HAP-1 (cell line): ENCODE measurements around the gene CENPA.
"Not testable (repeated sequence)": the region's sequence is repeated elsewhere in the genome, so short reads cannot be mapped to it uniquely, and the experiment has no call there.

Experiments used
- DNase-seq, 2 experiments: peaks; one replicate each; pipeline ENCODE4 v3.0.0-alpha.2; 2016 to 2020; ENCODE audit warnings: low spot score in 2 of 2
- H3K27me3 ChIP-seq: fragments of 250-450 bp; sonication (Bioruptor Pico); 2 replicates; pipeline ENCODE4 v1.5.1; 2020; ENCODE audit warnings: low read depth, mild to moderate bottlenecking, moderate library complexity
- H3K36me3 ChIP-seq: fragments of 250-450 bp; sonication (Bioruptor Pico); replicated peaks from 2 replicates; pipeline ENCODE4 v1.5.1; 2020; ENCODE audit warnings: mild to moderate bottlenecking
- H3K4me1 ChIP-seq: fragments of 250-450 bp; sonication (Bioruptor Pico); 2 replicates; pipeline ENCODE4 v1.5.1; 2020; ENCODE audit warnings: mild to moderate bottlenecking
- H3K4me3 ChIP-seq: fragments of 250-450 bp; sonication (Bioruptor Pico); 2 replicates; pipeline ENCODE4 v1.5.1; 2020; ENCODE audit warnings: mild to moderate bottlenecking, moderate library complexity
- H3K9me3 ChIP-seq: fragments of 250-450 bp; sonication (Bioruptor Pico); 2 replicates; pipeline ENCODE4 v1.5.1; 2020; ENCODE audit warnings: mild to moderate bottlenecking, moderate library complexity
- in situ Hi-C: fragments of 300-500 bp; cut with MboI; formaldehyde crosslinking; loops from 3 replicates; pipeline ENCODE4 v1.14.3; 2020; ENCODE audit warnings: low sequenced_read_pairs, inconsistent platforms, mixed read lengths

CENPA gene

GRCh38 chr2:26752656-26753055 lies 33.2 kb upstream of the CENPA start:
- no peaks in the 10 kb centered on the region for H3K27me3 ChIP-seq
- H3K36me3 ChIP-seq, result no peaks in the 10 kb centered on the region
- in situ Hi-C loops, result no loop called here
- no peak for DNase-seq
- peaks cover 13% of the 10 kb centered on the region for H3K4me1 ChIP-seq
- H3K9me3 ChIP-seq, result no peaks in the 10 kb centered on the region; the same call in 1 of the 2 replicates
- H3K4me3 ChIP-seq, result no peak overlapping the region

GRCh38 chr2:26754539-26754938 lies 31.3 kb upstream of the CENPA start:
- no peaks in the 10 kb centered on the region for H3K27me3 ChIP-seq
- in situ Hi-C loops, result no loop called here
- H3K9me3 ChIP-seq, result no peaks in the 10 kb centered on the region; the same call in 1 of the 2 replicates
- no peak overlapping the region for H3K4me3 ChIP-seq
- no peaks in the 10 kb centered on the region for H3K36me3 ChIP-seq
- H3K4me1 ChIP-seq, result peaks cover 21% of the 10 kb centered on the region
- DNase-seq, result no peak

- in situ Hi-C loops, result no loop called here
- Histone ChIP-seq H3K27me3 (no peaks in the 10 kb centered on the region), H3K4me3 (no peak overlapping the region), H3K4me1 (peaks cover 17% of the 10 kb centered on the region), H3K9me3 (no peaks in the 10 kb centered on the region; the same call in 1 of the 2 replicates), H3K36me3 (no peaks in the 10 kb centered on the region)
- DNase-seq, result no peak
Measured at GRCh38 chr2:26754972-26755670, 30.7 kb upstream of the CENPA start.

GRCh38 chr2:26756337-26756736 lies 29.5 kb upstream of the CENPA start:
- H3K36me3 ChIP-seq, result no peaks in the 10 kb centered on the region
- no peaks in the 10 kb centered on the region; the same call in 1 of the 2 replicates for H3K9me3 ChIP-seq
- in situ Hi-C loops, result no loop called here
- H3K4me3 ChIP-seq, result no peak overlapping the region
- H3K4me1 ChIP-seq, result peaks cover 13% of the 10 kb centered on the region
- H3K27me3 ChIP-seq, result no peaks in the 10 kb centered on the region
- DNase-seq, result no peak

GRCh38 chr2:26757873-26758789 lies 27.7 kb upstream of the CENPA start:
- Histone ChIP-seq H3K36me3 (no peaks in the 10 kb centered on the region), H3K9me3 (no peaks in the 10 kb centered on the region), H3K4me1 (peaks cover 25% of the 10 kb centered on the region), H3K4me3 (no peak overlapping the region), H3K27me3 (no peaks in the 10 kb centered on the region)
- in situ Hi-C loops, result no loop called here
- peak in 1 of 2 experiments; percentile 57 for DNase-seq

- H3K9me3 ChIP-seq, result no peaks in the 10 kb centered on the region
- no peak overlapping the region for H3K4me3 ChIP-seq
- in situ Hi-C loops, result no loop called here
- H3K27me3 ChIP-seq, result no peaks in the 10 kb centered on the region
- DNase-seq, result no peak
- H3K36me3 ChIP-seq, result no peaks in the 10 kb centered on the region
- H3K4me1 ChIP-seq, result peaks cover 26% of the 10 kb centered on the region
Measured at GRCh38 chr2:26758790-26759321, 27.0 kb upstream of the CENPA start.

GRCh38 chr2:26759845-26760244 lies 26.0 kb upstream of the CENPA start:
- Histone ChIP-seq H3K36me3 (no peaks in the 10 kb centered on the region), H3K9me3 (no peaks in the 10 kb centered on the region), H3K4me1 (peaks cover 26% of the 10 kb centered on the region), H3K4me3 (no peak overlapping the region), H3K27me3 (no peaks in the 10 kb centered on the region)
- no peak for DNase-seq
- in situ Hi-C loops, result no loop called here

GRCh38 chr2:26760991-26761390 lies 24.9 kb upstream of the CENPA start:
- H3K27me3 ChIP-seq, H3K4me3 ChIP-seq, in situ Hi-C loops, DNase-seq, H3K9me3 ChIP-seq, H3K36me3 ChIP-seq: not testable (repeated sequence)
- peaks cover 33% of the 10 kb centered on the region for H3K4me1 ChIP-seq

GRCh38 chr2:26763019-26763418 lies 22.8 kb upstream of the CENPA start:
- Histone ChIP-seq H3K4me1 (peaks cover 31% of the 10 kb centered on the region), H3K36me3 (peaks cover 4% of the 10 kb centered on the region; the same call in 1 of the 2 replicates), H3K4me3 (no peak overlapping the region), H3K27me3 (no peaks in the 10 kb centered on the region), H3K9me3 (no peaks in the 10 kb centered on the region)
- in situ Hi-C loops, result no loop called here
- no peak for DNase-seq

- no peaks in the 10 kb centered on the region for H3K9me3 ChIP-seq
- peak within 1 kb of the TSS; percentile 83 for H3K4me3 ChIP-seq
- H3K4me1 ChIP-seq, result peaks cover 25% of the 10 kb centered on the region
- H3K27me3 ChIP-seq, result no peaks in the 10 kb centered on the region
- peaks cover 4% of the 10 kb centered on the region; the same call in 1 of the 2 replicates for H3K36me3 ChIP-seq
- peak; percentile 70 to 85 for DNase-seq
- in situ Hi-C loops, result no loop called here
Measured at GRCh38 chr2:26764078-26764887, 21.6 kb upstream of the CENPA start, which contains the start of gene SLC35F6. Gene SLC35F6 (plus strand): TSS chr2:26764284. CDS start chr2:26764350, 66 bp downstream.

GRCh38 chr2:26764906-26765305 lies 20.9 kb upstream of the CENPA start:
- H3K4me1 ChIP-seq, result peaks cover 25% of the 10 kb centered on the region
- peaks cover 4% of the 10 kb centered on the region; the same call in 1 of the 2 replicates for H3K36me3 ChIP-seq
- no peaks in the 10 kb centered on the region for H3K27me3 ChIP-seq
- no peak for DNase-seq
- in situ Hi-C loops, result no loop called here
- H3K9me3 ChIP-seq, result no peaks in the 10 kb centered on the region
- H3K4me3 ChIP-seq, result peak overlapping the region; percentile 83

- Histone ChIP-seq H3K27me3 (no peaks in the 10 kb centered on the region), H3K4me1 (peaks cover 25% of the 10 kb centered on the region), H3K9me3 (no peaks in the 10 kb centered on the region), H3K36me3 (peaks cover 4% of the 10 kb centered on the region; the same call in 1 of the 2 replicates), H3K4me3 (peak overlapping the region; percentile 83)
- in situ Hi-C loops, result no loop called here
- no peak for DNase-seq
Measured at GRCh38 chr2:26765475-26766200, 20.2 kb upstream of the CENPA start.
